ENCODE results near the gene CFAP126. TPM values are rescaled to one million over a fixed set of nuclear protein-coding genes. Genes with fewer than 3 reads are reported as not detected.
"Not testable (repeated sequence)": the region's sequence is repeated elsewhere in the genome, so short reads cannot be mapped to it uniquely, and the experiment has no call there.

The CFAP126 gene, protein sequence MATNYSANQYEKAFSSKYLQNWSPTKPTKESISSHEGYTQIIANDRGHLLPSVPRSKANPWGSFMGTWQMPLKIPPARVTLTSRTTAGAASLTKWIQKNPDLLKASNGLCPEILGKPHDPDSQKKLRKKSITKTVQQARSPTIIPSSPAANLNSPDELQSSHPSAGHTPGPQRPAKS
- 100 to 1,000 TPM in 1 of 8 experiments, 1 to 10 TPM in 1, not detected in 6; 4.6 to 128 TPM for total RNA-seq

- Histone ChIP-seq H3K4me1 (replicated peaks in 1 of 2) (peaks cover 7 to 8% of the 10 kb centered on the region in 2 donors), H3K27ac (no peak within 1 kb of the TSS), H3K4me3 (peak within 1 kb of the TSS in 1 of 5 donors; percentile 28)
- in situ Hi-C loops (cut with MboI; ENCODE audit: low pct_unique_long_range_greater_than_20kb in 2 of 9, low sequenced_read_pairs in 9 of 9, unreplicated experiment in 9 of 9), result no loop called here
- ATAC-seq (replicated peaks in 6 of 8), result peak; percentile 80 to 100 (median 100)
- 20 to 56% (median 35%) methylated on average over 1 to 6 of the region's 6 CpGs for WGBS, 10 experiments
Observed at GRCh38 chr1:161367684-161368400, at the start of gene CFAP126. Gene CFAP126 (minus strand): TSS chr1:161367876. CDS start chr1:161367868, 8 bp downstream.

DNA sequence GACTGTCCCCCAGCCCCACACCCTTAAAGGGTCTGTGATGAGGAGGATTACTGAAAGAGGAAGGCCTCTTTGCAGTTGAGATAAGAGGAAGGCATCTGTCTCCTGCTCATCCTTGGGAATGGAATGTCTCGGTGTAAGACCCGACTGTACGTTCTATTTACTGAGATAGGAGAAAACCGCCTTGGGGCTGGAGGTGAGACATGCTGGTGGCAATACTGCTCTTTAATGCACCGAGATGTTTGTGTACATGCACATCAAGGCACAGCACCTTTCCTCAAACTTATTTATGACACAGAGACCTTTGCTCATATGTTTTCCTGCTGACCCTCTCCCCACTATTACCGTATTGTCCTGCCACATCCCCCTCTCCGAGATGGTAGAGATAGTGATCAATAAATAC, 45.4 kb upstream of the CFAP126 start:
- in situ Hi-C loops (cut with MboI; ENCODE audit: low pct_unique_long_range_greater_than_20kb in 2 of 9, low sequenced_read_pairs in 9 of 9, unreplicated experiment in 9 of 9); H3K4me1 ChIP-seq (replicated peaks in 1 of 2); H3K27ac ChIP-seq; ATAC-seq (replicated peaks in 6 of 8); H3K4me3 ChIP-seq: not testable (repeated sequence)
- WGBS, 10 experiments, result 31 to 87% (median 84%) methylated on average over 2 to 6 of the region's 7 CpGs; no CpG with 5 or more reads in 5 of the 10 experiments

DNA sequence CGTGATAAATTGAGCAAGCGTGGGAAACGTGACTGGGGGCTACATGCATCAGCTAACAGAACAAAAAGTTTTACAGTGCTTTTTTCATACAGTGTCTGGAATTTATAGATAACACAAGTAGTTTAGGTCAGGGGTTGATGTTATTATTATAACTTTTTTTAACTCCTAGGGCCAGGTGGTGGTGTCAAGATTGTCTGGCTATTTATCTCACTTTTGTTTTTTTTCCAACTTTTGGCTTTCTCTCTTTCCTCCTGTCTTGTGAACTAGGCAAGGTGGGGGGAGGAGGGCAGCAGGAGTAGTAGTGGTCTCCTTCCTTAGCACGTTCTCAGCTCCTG, 42.9 kb upstream of the CFAP126 start:
- H3K4me3 ChIP-seq; ATAC-seq (replicated peaks in 6 of 8); H3K4me1 ChIP-seq (replicated peaks in 1 of 2); in situ Hi-C loops (cut with MboI; ENCODE audit: low pct_unique_long_range_greater_than_20kb in 2 of 9, low sequenced_read_pairs in 9 of 9, unreplicated experiment in 9 of 9); H3K27ac ChIP-seq: not testable (repeated sequence)
- WGBS, 10 experiments, result 27 to 90% (median 59%) methylated on average over 2 to 4 of the region's 4 CpGs; no CpG with 5 or more reads in 1 of the 10 experiments

DNA sequence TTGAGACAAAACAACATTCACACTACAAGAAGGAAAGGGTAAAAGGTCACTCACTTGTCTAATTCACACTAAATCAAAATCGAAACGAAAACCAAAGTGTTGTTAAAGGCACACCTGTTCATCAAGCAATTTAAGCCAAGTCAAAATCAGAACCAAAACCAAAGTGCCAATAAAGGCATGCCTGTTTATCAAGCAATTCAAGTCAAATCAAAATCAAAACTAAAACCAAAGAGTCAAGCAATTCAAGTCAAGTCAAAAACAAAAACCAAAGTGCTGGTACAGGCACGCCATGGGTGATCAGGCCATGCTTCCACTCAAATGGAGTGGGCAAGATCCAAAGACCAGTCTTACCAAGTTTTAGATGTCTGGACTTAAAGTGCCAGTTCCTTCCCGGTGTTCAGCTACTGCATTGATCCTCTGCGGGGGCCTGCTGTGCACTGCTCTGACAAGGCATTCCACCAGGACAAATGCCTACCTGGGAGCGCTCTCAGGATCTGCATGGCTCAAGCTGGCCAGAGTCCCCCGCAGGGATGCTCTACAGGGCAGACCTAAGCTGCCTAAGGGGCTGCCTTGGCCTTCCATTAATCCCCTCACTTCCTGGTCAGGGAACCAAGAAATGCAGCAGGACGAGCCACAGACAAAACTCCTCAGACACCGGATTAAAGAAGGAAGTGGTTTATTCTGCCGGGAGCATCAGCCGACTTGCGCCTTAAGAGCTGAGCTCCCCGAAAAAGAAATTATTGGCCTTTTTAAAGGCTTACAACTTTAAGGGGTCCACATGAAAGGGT, 42.4 kb upstream of the CFAP126 start:
- ATAC-seq (replicated peaks in 6 of 8); H3K27ac ChIP-seq; H3K4me1 ChIP-seq (replicated peaks in 1 of 2); H3K4me3 ChIP-seq; in situ Hi-C loops (cut with MboI; ENCODE audit: low pct_unique_long_range_greater_than_20kb in 2 of 9, low sequenced_read_pairs in 9 of 9, unreplicated experiment in 9 of 9): not testable (repeated sequence)
- WGBS, 10 experiments, result 18 to 91% (median 80%) methylated on average over 3 to 11 of the region's 13 CpGs

DNA sequence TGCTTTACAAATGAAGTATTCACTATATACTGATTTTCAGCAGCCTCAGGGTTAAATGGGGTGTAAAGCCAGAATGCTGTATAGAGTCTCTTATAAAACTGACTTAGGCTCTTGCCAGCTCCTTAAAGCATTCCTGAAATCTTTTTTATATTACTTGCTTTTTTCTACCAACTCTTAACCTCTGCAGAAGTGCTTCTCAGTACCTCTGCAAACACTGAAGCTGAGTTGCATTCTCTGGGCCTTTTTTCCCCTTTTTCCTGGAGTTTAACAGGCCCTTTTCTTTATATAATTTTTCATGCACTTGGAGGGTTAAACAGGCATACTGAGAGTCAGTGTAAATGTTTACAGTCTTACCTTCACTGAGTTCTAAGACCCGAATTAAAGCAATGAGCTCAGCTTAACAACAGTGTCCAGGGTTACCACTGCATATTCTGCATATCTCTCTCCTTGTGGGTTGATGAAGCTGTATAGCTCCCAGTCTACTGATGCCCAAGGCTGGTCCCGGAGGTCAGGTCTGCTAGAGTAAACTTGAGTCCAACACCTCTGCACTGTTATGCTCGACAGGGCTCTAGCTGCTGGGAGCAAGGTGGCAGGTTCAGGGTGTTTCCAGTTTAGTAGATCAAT, 40.9 kb upstream of the CFAP126 start:
- Histone ChIP-seq H3K4me3 (no peak overlapping the region), H3K27ac (no peak overlapping the region), H3K4me1 (replicated peaks in 1 of 2) (no peaks in the 10 kb centered on the region)
- WGBS, 10 experiments, result 0 to 71% (median 40%) methylated on average over 1 to 3 of the region's 3 CpGs; no CpG with 5 or more reads in 3 of the 10 experiments
- ATAC-seq (replicated peaks in 6 of 8), result peak in 1 of 8 experiments; percentile 95
- in situ Hi-C loops (cut with MboI; ENCODE audit: low pct_unique_long_range_greater_than_20kb in 2 of 9, low sequenced_read_pairs in 9 of 9, unreplicated experiment in 9 of 9), result no loop called here

- 51 to 100% (median 67%) methylated on average over 2 to 6 of the region's 6 CpGs for WGBS, 10 experiments
- in situ Hi-C loops (cut with MboI; ENCODE audit: low pct_unique_long_range_greater_than_20kb in 2 of 9, low sequenced_read_pairs in 9 of 9, unreplicated experiment in 9 of 9), result no loop called here
- no peak for ATAC-seq (replicated peaks in 6 of 8)
- no peak overlapping the region for H3K4me3 ChIP-seq
- H3K27ac ChIP-seq, result no peak overlapping the region
- no peaks in the 10 kb centered on the region for H3K4me1 ChIP-seq (replicated peaks in 1 of 2)
Observed at GRCh38 chr1:161407451-161407985, 39.8 kb upstream of the CFAP126 start.

DNA sequence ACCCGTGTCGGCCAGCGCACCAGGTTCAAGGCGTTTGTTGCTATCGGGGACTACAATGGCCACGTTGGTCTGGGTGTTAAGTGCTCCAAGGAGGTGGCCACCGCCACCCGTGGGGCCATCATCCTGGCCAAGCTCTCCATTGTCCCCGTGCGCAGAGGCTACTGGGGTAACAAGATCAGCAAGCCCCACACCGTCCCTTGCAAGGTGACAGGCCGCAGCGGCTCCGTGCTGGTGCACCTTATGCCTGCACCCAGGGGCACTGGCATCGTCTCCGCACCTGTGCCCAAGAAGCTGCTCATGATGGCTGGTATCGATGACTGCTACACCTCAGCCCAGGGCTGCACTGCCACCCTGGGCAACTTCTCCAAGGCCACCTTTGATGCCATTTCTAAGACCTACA, 38.9 kb upstream of the CFAP126 start:
- H3K4me3 ChIP-seq; ATAC-seq (replicated peaks in 6 of 8); H3K4me1 ChIP-seq (replicated peaks in 1 of 2); H3K27ac ChIP-seq; in situ Hi-C loops (cut with MboI; ENCODE audit: low pct_unique_long_range_greater_than_20kb in 2 of 9, low sequenced_read_pairs in 9 of 9, unreplicated experiment in 9 of 9): not testable (repeated sequence)
- 84 to 87% (median 87%) methylated on average over 5 to 9 of the region's 17 CpGs; no CpG with 5 or more reads in 7 of the 10 experiments for WGBS, 10 experiments

DNA sequence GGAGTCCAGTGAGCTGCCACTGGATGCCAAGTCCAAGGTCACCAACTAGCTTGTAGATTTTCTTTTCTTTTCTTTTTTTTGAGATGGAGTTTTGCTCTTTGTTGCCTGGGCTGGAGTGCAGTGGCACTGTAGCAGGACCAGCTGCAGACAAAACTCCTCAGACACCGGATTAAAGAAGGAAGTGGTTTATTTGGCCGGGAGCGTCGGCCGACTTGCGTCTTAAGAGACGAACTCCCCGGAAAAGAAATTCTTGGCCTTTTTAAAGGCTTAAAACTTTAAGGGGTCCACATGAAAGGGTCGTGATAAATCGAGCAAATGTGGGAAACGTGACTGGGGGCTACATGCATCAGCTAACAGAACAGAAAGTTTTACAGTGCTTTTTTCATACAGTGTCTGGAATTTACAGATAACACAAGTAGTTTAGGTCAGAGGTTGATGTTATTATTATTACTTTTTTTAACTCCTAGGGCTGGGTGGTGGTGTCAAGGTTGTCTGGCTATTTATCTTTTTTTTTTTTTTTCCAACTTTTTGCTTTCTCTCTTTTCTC, 36.4 kb upstream of the CFAP126 start:
- ATAC-seq (replicated peaks in 6 of 8), result no peak
- 41 to 100% (median 82%) methylated on average over 1 to 11 of the region's 11 CpGs; no CpG with 5 or more reads in 1 of the 10 experiments for WGBS, 10 experiments
- no peaks in the 10 kb centered on the region for H3K4me1 ChIP-seq (replicated peaks in 1 of 2)
- in situ Hi-C loops (cut with MboI; ENCODE audit: low pct_unique_long_range_greater_than_20kb in 2 of 9, low sequenced_read_pairs in 9 of 9, unreplicated experiment in 9 of 9), result no loop called here
- no peak overlapping the region for H3K4me3 ChIP-seq
- no peak overlapping the region for H3K27ac ChIP-seq

GRCh38 chr1:161402446-161402845, 34.8 kb upstream of the CFAP126 start:
- in situ Hi-C loops (cut with MboI; ENCODE audit: low pct_unique_long_range_greater_than_20kb in 2 of 9, low sequenced_read_pairs in 9 of 9, unreplicated experiment in 9 of 9), result no loop called here
- ATAC-seq (replicated peaks in 6 of 8), result no peak
- WGBS, 10 experiments, result 75 to 100% (median 90%) methylated on average over 1 to 2 of the region's 3 CpGs; no CpG with 5 or more reads in 6 of the 10 experiments
- H3K4me1 ChIP-seq (replicated peaks in 1 of 2), result peaks cover 5% of the 10 kb centered on the region in 2 donors
- no peak overlapping the region for H3K4me3 ChIP-seq
- no peak overlapping the region for H3K27ac ChIP-seq

DNA sequence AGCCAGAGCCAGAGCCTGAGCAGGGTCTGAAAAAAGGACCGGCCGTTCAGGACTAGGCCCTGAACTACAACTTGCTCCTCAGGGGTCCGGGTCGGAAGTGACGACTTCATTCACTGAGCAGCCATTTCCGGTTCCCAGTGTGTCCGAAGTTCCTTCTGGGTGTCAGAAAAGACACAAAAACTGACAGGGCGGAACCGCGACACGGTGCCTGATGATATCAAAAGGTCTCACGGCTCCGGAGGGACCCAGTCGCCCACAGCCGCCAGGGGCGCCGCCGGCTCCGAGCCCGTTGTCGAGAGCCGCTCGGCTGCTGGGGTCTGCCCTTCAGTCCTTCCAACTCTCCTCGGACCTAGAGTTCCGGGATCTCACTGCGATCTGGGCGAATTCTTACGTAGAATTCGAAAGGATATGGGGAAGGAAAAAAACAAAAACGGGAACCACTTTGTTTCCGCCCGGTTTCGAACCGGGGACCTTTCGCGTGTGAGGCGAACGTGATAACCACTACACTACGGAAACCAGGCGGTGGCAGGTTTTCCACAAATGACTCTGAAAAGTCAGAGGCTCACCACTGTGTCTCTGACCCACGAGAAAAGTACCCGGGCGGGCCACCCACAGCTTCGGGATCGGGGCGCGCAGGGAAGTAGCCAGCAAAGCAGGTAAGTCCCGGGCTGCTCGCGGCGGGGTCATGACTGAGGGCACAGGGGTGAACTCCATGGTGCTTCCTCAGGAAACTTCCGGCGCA, 31.8 kb upstream of the CFAP126 start:
- ATAC-seq (replicated peaks in 6 of 8), result peak; percentile 78 to 88 (median 86)
- 0 to 3% (median 1%) methylated on average over 3 to 40 of the region's 53 CpGs; no CpG with 5 or more reads in 1 of the 10 experiments for WGBS, 10 experiments
- Histone ChIP-seq H3K4me1 (replicated peaks in 1 of 2) (peaks cover 5% of the 10 kb centered on the region in 2 donors), H3K27ac (peak overlapping the region; percentile 89 to 97), H3K4me3 (peak overlapping the region; percentile 73 to 96 (median 76))
- in situ Hi-C loops (cut with MboI; ENCODE audit: low pct_unique_long_range_greater_than_20kb in 2 of 9, low sequenced_read_pairs in 9 of 9, unreplicated experiment in 9 of 9), result loop anchor here in 5 of 9 experiments (25.0 kb wide), 2 partner anchors 162 to 187 kb away; partner anchors contain the start of genes APOA2 (in 4 of the 5), FCER1G (in 4 of the 5), NDUFS2 (in 4 of the 5) and NR1I3 (in 1 of the 5)

GRCh38 chr1:161398900-161399256, 31.2 kb upstream of the CFAP126 start:
- peak in 2 of 8 experiments; percentile 6 to 9 for ATAC-seq (replicated peaks in 6 of 8)
- peak overlapping the region; percentile 73 to 96 (median 76) for H3K4me3 ChIP-seq
- H3K4me1 ChIP-seq (replicated peaks in 1 of 2), result peaks cover 5% of the 10 kb centered on the region in 2 donors
- H3K27ac ChIP-seq, result peak overlapping the region; percentile 89 to 97
- WGBS, 10 experiments, result 3 to 61% (median 38%) methylated on average over 5 to 17 of the region's 17 CpGs
- in situ Hi-C loops (cut with MboI; ENCODE audit: low pct_unique_long_range_greater_than_20kb in 2 of 9, low sequenced_read_pairs in 9 of 9, unreplicated experiment in 9 of 9), result loop anchor here in 5 of 9 experiments (25.0 kb wide), 2 partner anchors 162 to 187 kb away; partner anchors contain the start of genes APOA2 (in 4 of the 5), FCER1G (in 4 of the 5), NDUFS2 (in 4 of the 5) and NR1I3 (in 1 of the 5)

Measured in motor neuron (in vitro differentiated cells).